ENCODE results near the gene PGM2L1.
"Not testable (repeated sequence)": the region's sequence is repeated elsewhere in the genome, so short reads cannot be mapped to it uniquely, and the experiment has no call there.

Gene PGM2L1

GRCh38 chr11:74397501-74398243, 561 bp downstream of the PGM2L1 start:
- DNase-seq, result peak; percentile 61

DNA sequence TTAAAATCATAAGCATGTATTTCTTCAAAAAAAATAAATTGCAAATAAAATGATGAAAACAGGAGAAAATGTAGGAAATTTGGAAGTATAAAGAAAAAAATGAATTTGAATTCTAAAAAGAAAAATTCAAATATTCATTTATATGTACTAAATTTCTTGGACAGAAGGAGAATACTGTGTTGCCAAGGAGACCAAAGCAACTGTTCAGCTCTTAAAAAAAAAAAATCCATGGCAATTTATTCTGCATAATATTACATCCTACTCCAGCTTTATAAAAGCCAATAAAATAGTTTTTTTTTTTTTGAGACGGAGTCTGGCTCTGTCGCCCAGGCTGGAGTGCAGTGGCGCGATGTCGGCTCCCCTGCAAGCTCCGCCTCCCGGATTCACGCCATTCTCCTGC, 6.0 kb downstream of the PGM2L1 start:
- DNase-seq, result no peak

- DNase-seq, result no peak
Measured at GRCh38 chr11:74391193-74391592, 7.0 kb downstream of the PGM2L1 start.

- no peak for DNase-seq
Measured at GRCh38 chr11:74390697-74391096, 7.5 kb downstream of the PGM2L1 start.

GRCh38 chr11:74388678-74389327, 9.4 kb downstream of the PGM2L1 start:
- peak; percentile 81 for DNase-seq

DNA sequence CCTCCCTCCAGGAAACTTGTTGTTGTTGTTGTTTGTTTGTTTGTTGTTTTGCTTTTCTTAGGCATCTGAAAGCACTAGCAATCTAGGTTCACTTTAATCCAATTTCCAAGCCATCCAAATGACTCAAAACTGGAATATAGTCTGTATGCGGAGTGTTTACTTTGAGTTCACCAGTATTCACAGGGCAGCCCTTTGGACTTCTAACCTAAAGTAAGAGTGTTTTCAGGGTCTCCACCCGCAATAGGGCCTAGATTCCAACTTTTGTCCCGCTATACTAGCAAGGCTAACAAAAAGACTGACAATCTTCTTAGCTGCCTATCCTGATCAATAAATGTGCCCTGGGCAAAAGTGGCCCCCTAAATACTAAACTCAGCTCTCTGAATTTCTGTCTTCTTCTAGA, 13.6 kb downstream of the PGM2L1 start:
- DNase-seq, result no peak

- DNase-seq, result no peak
Measured at GRCh38 chr11:74380746-74381439, 17.3 kb downstream of the PGM2L1 start.

DNA sequence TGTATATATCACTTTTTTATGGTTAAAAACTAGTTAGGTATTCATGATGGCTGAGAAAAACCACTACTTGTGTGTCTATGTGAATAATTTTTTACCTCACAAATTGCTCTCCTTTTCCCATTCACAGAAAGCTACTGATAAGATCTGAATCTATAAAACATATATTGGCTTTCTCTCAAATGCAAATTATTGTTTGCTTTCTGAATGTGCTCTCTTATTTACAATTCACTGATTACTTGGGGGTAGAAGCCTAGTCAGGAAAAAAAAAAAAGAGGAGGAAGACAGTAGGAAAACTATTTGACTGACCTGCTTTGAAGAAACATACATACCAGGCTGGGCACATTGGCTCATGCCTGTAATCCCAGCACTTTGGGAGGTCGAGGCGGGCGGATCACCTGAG, 20.5 kb downstream of the PGM2L1 start:
- DNase-seq, result no peak

DNA sequence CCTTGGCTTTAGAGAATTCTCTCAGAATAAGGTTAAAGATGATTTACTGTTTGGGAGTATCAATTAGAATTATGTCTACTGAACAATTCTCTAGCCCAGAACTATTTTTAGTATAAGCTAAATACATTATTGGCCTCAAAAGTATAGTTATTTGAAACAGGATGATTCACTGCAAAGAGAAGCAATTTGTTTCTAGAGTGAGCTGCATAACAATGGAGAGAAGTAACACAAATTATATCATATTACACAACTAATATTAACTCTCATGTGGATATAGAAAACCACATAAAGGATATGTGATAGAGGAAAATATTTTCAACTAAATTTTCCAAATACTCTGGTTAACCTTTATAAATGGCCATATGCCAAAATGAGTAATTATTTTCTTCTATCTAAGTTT, 24.9 kb downstream of the PGM2L1 start:
- no peak for DNase-seq

DNA sequence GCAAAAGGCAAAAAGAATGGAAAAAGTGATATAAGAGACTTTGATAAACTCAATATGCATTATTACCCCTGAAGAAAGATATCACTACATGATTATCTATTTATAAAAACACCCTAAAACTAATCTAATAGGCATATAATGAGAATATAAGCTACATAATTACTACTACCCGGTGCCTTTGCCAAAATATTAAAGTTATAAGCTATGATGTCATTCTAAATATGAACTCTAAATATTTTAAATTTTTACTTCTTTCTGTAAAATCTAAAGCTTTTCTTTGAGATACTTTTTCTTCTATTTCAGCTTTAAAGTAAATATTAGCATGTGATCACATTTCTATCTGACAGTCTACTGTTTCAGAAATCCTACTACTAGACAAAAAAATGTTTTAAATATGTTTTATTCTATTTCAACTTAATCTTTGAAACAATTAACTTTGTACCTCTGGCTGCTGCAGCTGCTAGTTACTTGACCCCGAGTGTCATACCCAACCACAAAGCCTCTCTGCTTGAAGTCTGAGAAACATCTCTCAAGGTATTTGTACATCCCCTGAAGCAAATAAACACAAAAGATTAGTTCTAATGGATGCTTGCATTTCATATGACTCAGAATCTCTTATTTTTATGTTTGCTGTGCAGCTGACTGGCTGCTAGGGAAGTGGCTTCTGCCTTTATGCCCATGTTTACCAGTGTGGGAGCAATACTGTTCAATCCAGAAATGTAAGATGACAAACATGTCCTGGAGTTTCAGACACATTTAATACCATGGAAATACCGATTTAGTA, 26.8 kb downstream of the PGM2L1 start:
- no peak for DNase-seq

- no peak for DNase-seq
Measured at GRCh38 chr11:74370123-74370522, 28.1 kb downstream of the PGM2L1 start.

- no peak for DNase-seq
Measured at GRCh38 chr11:74367881-74368280, 30.4 kb downstream of the PGM2L1 start.

DNA sequence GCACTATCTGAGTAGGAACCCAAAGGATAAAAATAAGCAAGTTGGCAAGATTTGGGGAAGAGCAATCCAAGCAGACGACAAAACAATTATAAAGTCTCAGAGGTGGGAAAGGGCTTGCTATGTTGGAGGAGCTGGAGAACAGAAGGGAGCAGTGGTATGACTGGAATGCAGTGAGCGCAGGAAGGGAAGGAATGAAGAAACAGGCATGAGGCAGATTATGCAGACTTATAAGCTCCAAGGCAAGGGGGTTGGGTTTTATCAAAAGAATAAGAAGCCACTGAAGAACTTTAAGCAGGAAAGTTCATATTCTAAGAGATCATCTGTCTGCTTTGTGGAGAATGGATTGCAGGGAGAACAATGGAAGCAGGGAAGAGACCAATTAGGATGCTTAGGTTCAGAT, 31.7 kb downstream of the PGM2L1 start:
- DNase-seq, result no peak

DNA sequence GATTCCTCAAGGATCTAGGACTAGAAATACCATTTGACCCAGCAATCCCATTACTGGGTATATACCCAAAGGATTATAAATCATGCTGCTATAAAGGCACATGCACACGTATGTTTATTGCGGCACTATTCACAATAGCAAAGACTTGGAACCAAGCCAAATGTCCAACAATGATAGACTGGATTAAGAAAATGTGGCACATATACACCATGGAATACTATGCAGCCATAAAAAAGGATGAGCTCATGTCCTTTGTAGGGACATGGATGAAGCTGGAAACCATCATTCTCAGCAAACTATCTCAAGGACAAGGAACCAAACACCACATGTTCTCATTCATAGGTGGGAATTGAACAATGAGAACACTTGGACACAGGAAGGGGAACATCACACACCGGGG, 32.4 kb downstream of the PGM2L1 start:
- DNase-seq, result not testable (repeated sequence)

DNA sequence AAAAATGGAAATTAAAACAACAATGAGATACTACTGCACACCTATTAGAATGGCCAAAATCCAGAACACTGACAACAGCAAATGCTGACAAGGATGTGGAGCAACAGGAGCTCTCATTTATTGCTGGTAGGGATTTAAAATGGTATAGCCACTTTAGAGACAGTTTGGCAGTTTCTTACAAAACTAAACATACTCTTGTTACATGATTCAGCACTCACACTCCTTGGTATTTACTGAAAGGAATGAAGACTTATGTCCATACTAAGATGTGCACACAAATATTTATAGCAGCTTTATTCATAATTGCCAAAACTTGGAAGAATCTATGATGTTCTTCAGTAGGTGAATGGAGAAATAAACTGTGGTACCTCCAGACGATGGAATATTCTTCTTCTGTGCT, 40.8 kb downstream of the PGM2L1 start:
- no peak for DNase-seq

DNA sequence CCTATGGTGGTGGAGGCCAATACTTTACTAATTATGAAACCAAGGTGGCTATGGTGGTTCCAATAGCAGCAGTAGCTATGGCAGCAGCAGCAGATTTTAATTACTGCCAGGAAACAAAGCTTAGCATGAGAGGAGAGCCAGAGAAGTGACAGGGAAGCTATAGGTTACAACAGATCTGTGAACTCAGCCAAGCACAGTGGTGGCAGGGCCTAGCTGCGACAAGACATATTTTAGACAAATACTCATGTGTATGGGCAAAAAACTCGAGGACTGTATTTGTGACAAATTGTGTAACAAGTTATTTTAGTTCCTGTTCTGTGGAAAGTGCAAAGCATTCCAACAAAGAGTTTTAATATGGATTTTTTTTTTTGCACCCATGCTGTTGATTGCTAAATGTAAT, 42.6 kb downstream of the PGM2L1 start:
- no peak for DNase-seq

DNA sequence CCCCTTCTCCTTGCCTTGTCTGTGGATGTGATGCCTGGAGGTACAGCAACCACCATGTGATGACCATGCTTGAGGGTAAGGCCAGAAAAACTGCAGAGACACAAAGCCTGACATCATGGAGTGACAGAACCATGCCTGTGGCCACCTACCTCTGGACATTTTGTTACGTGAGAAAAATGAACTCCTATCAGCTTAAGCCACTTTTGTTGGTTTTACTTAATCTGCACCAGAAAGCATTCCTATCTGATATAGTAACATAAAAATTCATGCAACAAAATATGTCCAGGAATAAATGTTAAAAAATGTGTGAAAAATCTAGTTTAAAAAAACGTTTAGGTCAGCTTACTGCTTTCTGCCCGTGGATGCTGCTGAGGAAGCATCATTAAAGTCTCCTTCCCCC, 44.2 kb downstream of the PGM2L1 start:
- DNase-seq, result no peak

- DNase-seq, result no peak
Measured at GRCh38 chr11:74347381-74347780, 50.9 kb downstream of the PGM2L1 start.

DNA sequence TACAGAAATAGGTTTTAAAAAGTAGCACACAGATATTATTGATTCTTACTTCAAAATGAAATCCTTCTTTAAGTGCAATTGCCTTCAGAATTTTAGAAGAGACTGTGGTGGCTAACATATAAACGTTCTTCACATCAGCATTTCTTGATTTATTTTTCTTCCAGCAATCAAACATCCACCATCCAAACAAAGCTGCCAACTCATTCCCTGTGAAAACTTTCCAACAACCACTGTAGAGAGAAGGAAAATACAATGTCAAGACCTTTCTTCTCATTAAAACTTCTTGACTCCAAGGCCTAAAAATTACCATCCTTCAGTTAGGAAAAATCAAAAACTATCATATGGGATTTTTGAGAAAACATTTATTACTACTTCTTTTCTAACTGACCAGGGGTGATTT, 52.8 kb downstream of the PGM2L1 start:
- DNase-seq, result no peak

GRCh38 chr11:74341921-74342320, 56.3 kb downstream of the PGM2L1 start:
- no peak for DNase-seq

- no peak for DNase-seq
Measured at GRCh38 chr11:74339619-74340018, 58.6 kb downstream of the PGM2L1 start.

- no peak for DNase-seq
Measured at GRCh38 chr11:74338963-74339362, 59.3 kb downstream of the PGM2L1 start.

DNA sequence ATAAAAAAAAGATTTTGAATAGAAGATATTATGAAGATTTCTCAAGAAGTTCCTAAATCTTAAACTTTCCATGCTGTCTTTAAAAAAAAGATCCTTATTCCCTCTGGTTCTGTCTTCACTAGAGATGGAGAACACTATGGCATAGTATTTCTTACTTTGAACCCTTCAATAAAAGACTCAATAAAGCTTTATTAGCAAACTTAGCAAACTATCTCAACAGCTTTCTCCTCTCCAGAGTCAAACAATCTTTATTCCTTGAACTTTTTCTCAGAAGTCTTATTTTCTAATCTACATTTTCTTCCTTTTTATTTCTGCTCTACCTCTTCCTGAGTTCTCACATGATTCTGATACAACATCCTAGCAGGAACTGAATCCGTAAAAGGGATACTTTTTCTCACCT, 65.0 kb downstream of the PGM2L1 start:
- DNase-seq, result no peak

All from CD4-positive, alpha-beta T cell treated with Interleukin-21 for 1 hour (primary cell).